HAP-1 (cell line): ENCODE measurements around the gene IL18.
"Not testable (repeated sequence)": the region's sequence is repeated elsewhere in the genome, so short reads cannot be mapped to it uniquely, and the experiment has no call there.

Experiments
- DNase-seq, 2 experiments: peaks; one replicate each; pipeline ENCODE4 v3.0.0-alpha.2; 2016 to 2020; ENCODE audit warnings: low spot score in 2 of 2
- H3K27me3 ChIP-seq: fragments of 250-450 bp; sonication (Bioruptor Pico); 2 replicates; pipeline ENCODE4 v1.5.1; 2020; ENCODE audit warnings: low read depth, mild to moderate bottlenecking, moderate library complexity
- H3K36me3 ChIP-seq: fragments of 250-450 bp; sonication (Bioruptor Pico); replicated peaks from 2 replicates; pipeline ENCODE4 v1.5.1; 2020; ENCODE audit warnings: mild to moderate bottlenecking
- H3K4me1 ChIP-seq: fragments of 250-450 bp; sonication (Bioruptor Pico); 2 replicates; pipeline ENCODE4 v1.5.1; 2020; ENCODE audit warnings: mild to moderate bottlenecking
- H3K4me3 ChIP-seq: fragments of 250-450 bp; sonication (Bioruptor Pico); 2 replicates; pipeline ENCODE4 v1.5.1; 2020; ENCODE audit warnings: mild to moderate bottlenecking, moderate library complexity
- H3K9me3 ChIP-seq: fragments of 250-450 bp; sonication (Bioruptor Pico); 2 replicates; pipeline ENCODE4 v1.5.1; 2020; ENCODE audit warnings: mild to moderate bottlenecking, moderate library complexity
- in situ Hi-C: fragments of 300-500 bp; cut with MboI; formaldehyde crosslinking; loops from 3 replicates; pipeline ENCODE4 v1.14.3; 2020; ENCODE audit warnings: low sequenced_read_pairs, inconsistent platforms, mixed read lengths

Gene IL18

DNA sequence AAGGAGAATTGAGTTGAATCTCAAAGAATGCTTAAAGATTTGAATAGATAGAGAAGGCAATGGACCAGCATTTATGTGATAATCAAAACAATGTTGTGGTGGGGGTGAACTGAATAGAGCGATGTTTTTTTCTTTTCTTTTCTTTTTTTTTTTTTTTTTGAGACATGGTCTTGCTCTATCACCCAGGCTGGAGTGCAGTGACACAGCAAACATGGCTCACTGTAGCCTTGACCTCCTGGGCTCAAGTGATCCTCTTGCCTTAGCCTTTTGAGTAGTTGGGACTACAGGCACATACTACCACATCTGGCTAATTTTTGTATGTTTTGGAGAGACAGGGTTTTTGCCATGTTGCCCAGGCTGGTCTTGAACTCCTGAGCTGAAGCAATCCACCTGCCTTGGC lies 1.7 kb downstream of the IL18 start:
- in situ Hi-C loops, H3K27me3 ChIP-seq, H3K4me1 ChIP-seq, DNase-seq, H3K4me3 ChIP-seq, H3K9me3 ChIP-seq, H3K36me3 ChIP-seq: not testable (repeated sequence)

DNA sequence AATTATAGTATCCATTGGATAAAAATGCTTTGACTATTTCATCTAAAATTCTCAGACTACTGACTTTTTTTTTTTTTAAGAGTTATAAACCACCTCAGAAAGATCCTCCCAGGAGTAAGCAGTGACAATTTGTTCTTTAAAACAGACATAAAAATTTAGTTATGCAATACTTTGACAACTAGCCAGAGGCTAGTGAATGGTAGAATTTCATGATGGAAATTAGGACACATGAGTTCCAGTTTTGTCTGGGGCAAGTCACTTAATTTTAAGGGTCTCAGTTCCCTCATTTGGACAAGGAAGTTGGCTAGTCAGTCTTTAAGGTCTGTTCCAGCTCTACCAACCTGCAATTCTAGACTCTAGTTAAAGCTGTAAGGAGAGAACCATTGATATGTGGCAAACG lies 2.9 kb downstream of the IL18 start:
- Histone ChIP-seq H3K4me3 (no peak overlapping the region), H3K4me1 (peaks cover 8% of the 10 kb centered on the region), H3K27me3 (no peaks in the 10 kb centered on the region), H3K36me3 (no peaks in the 10 kb centered on the region), H3K9me3 (no peaks in the 10 kb centered on the region)
- no peak for DNase-seq
- in situ Hi-C loops, result no loop called here

DNA sequence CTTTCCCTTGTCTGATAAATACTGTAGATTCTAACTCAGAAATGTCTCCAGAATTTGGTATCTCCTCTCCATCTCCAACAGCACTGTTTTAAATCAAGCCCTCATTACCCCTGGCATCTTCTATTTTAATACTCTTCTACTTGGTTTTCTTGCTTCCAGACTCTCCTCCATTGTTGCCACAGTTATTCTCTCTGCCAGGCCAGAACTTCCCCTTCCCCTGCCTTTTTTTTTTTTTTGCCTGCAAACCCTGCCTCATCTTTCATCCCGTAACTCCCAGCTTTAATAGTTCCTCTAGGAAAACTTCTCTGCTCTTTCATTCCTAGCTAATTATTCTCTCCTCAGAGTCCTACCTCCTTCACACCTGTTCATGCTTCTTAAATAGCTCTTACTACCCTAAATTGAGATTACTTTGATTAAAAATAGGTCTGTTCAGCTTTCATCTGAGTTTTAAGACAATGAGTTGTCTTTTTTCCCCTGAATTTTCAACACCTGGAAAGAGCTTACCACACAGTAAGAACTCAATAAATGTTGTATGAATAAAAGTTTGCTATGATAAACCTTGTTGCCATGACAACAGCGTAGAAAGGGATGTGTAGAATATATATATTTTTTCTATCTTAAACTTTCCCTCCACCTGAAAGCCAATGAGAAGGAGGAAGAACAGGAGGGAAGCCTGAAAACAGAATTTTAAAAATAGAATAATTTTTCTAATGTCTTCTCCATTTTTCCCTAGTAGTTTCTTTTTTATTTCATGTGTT lies 3.6 kb downstream of the IL18 start:
- Histone ChIP-seq H3K27me3 (no peaks in the 10 kb centered on the region), H3K36me3 (no peaks in the 10 kb centered on the region), H3K9me3 (no peaks in the 10 kb centered on the region), H3K4me3 (no peak overlapping the region), H3K4me1 (peaks cover 8% of the 10 kb centered on the region)
- in situ Hi-C loops, result no loop called here
- DNase-seq, result no peak

DNA sequence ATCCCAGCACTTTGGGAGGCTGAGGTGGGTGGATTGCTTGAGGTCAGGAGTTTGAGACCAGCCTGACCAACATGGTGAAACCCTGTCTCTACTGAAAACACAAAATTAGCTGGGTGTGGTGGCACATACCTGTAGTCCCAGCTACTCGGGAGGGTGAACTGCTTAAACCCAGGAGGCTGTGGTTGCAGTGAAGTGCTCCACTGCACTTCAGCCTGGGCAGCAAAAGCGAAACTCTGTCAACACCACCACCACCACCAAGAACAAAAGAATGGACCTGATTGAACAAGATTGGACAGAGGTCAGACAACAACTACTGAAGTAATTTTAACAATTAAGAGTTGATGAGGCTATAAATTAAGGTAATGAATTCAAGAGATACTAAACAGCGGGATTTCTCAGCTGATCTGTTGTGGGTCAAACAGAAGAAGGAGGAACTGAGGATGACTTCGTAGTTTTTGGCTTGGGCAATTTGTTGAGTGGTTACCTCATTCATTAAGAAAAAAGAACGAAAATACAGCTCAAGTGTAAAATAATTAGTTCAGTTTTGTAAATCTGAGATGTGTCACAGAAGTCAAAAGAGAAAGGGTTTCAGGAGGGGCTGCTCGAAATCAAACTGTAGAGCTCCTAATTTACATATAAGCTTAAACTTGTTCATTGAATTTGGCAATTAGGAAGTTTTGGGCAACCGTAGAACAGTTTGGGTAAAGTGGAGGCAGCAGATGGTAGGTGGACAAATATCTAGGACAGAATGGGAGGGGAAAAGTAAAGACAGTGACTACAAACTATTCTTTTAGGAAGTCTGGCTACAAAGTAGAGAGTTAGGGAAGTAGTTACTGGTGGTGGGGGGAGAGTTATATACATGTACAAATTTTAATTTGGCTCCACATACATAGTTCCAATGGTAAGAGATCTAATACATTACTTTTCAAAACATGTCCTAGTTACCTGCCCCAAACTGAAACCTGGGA lies 4.5 kb downstream of the IL18 start:
- Histone ChIP-seq H3K9me3 (no peaks in the 10 kb centered on the region), H3K4me3 (no peak overlapping the region), H3K4me1 (peaks cover 8% of the 10 kb centered on the region), H3K36me3 (no peaks in the 10 kb centered on the region), H3K27me3 (no peaks in the 10 kb centered on the region)
- no peak for DNase-seq
- in situ Hi-C loops, result no loop called here

DNA sequence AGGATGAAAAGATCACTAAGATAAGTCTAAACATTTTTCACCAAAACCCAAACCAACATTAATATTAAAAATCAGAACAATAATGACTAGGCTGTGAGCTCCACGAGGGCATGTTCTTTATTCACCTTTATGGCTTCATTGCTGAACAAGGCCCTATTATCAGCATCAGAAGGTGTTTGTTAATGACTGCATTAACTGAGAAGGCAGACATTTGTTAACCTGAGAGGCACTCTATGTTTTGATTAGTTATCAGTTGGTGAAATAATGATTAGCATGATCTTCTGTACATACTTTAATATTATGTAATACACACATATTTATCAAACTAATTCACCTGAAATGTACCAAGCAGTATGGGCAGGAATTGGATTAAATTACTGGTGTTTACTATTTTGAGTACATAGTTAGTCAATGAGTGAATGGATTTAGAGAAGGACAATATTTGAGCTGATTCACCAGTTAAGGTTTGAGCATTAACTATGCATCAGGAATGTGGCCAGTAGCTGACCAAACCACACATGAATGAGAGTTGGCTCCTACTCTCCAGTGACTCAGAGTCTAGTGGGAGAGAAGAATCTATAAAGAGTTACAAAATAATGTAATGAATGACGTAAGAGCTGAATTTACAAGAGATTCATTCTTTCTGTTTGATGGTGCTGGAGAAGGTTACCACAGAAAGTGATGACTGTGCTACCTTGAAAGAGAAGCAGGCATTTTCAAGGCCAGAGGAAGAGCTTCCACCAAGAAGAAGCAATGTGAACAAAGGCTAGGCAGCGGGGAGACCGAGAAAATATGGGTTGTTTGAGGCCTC lies 6.7 kb downstream of the IL18 start:
- H3K27me3 ChIP-seq, result no peaks in the 10 kb centered on the region
- in situ Hi-C loops, result no loop called here
- H3K4me1 ChIP-seq, result peaks cover 8% of the 10 kb centered on the region
- no peak for DNase-seq
- H3K4me3 ChIP-seq, result no peak overlapping the region
- no peaks in the 10 kb centered on the region for H3K9me3 ChIP-seq
- H3K36me3 ChIP-seq, result no peaks in the 10 kb centered on the region

DNA sequence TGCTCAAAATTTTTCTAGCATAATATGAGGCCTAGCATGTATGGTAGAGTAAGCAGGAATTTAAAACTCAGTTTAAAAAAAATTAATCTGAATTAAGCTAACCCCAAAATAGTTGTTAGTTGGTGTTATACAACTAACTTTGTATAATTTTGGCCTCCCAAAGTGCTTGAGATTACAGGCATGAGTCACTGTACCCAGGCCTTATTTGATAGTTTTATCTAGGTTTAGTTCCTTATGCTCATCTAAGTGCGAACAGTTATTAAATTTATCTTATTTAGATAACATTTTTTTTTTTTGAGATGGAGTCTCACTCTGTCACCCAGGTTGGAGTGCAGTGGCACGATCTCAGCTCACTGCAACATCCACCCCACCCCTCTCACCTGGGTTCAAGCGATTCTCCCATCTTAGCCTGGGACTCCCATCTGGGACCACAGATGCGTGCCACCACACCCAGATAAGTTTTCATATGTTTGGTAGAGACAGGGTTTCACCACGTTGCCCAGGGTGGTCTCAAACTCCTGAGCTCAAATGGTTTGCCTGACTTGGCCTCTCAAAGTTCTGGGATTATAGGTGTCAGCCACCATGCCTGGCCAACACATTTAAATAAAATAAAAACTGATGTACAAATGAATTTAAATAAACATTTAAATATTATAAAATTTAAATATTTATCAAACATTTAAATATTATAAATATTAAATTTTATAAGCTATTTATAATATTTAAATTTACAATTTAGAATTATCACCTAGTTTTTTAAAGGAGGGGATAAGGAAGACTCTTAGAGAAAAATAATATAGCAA lies 7.5 kb downstream of the IL18 start:
- in situ Hi-C loops, result no loop called here

DNA sequence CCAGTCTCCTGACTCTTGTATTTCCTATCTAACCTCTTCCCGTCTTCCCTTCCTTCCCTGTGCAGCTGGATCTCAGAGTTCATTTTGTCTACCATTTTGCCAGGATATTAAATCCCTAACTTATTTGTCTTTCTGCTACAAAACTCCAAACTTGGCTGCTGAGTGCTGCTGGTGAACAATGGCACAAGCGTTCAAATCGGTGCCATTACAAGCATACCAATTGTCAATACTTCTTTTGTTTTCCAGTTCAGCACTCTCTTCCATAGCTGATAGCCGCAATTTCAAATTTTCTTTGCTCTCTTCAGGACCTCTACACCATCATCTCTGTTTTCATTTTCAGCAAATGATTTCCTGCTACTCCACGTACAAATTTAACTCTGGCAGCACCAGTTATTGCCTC lies 13.4 kb downstream of the IL18 start:
- Histone ChIP-seq H3K9me3 (no peaks in the 10 kb centered on the region), H3K36me3 (no peaks in the 10 kb centered on the region), H3K4me3 (no peak overlapping the region), H3K4me1 (no peaks in the 10 kb centered on the region), H3K27me3 (no peaks in the 10 kb centered on the region; the same call in 1 of the 2 replicates)
- no peak for DNase-seq
- in situ Hi-C loops, result no loop called here

More for the DNA sequence above, 7.5 kb downstream of the IL18 start:
- DNase-seq, result no peak
- Histone ChIP-seq H3K4me3 (no peak overlapping the region), H3K36me3 (no peaks in the 10 kb centered on the region), H3K4me1 (peaks cover 8% of the 10 kb centered on the region), H3K27me3 (no peaks in the 10 kb centered on the region), H3K9me3 (no peaks in the 10 kb centered on the region)

DNA sequence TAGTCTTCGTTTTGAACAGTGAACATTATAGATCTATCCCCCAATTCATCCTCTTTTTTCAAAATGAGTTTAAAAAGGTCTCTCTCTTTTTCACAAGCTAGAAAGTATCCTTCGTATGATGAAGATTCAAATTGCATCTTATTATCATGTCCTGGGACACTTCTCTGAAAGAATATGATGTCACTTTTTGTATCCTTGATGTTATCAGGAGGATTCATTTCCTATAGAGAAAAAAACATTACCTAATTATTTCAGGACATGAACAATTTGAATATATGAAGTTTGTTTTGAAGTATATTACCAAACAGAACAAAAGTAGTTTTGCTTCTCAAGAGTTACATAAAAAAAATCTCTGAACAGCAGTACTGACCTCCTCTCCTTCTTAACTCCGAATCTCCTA lies 20.3 kb downstream of the IL18 start:
- no peaks in the 10 kb centered on the region for H3K27me3 ChIP-seq
- no peaks in the 10 kb centered on the region for H3K9me3 ChIP-seq
- no peak overlapping the region for H3K4me3 ChIP-seq
- in situ Hi-C loops, result no loop called here
- H3K4me1 ChIP-seq, result no peaks in the 10 kb centered on the region
- no peaks in the 10 kb centered on the region for H3K36me3 ChIP-seq
- DNase-seq, result no peak

DNA sequence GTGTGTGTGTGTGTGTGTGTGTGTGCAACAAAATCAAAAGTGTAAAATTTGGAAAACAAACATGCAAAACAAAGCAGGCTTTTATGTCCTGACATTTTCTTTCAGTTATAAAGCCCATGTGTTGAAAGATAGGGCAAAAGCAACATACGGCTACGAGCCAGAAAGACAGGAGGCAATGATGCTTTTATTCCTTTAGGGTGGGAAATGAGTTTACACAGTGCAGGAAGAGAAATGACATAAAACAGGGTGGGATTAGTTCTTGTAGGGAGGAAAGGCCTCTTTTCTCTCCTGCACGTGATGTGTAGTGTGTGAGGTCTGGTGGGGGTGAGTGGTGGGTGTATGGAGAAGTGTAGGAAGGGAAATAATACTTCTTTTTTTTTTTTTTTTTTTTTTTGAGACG lies 29.4 kb downstream of the IL18 start:
- H3K9me3 ChIP-seq, result no peaks in the 10 kb centered on the region
- no peaks in the 10 kb centered on the region for H3K27me3 ChIP-seq
- no peak overlapping the region for H3K4me3 ChIP-seq
- H3K36me3 ChIP-seq, result no peaks in the 10 kb centered on the region
- in situ Hi-C loops, result no loop called here
- DNase-seq, result no peak
- peaks cover 5% of the 10 kb centered on the region; the same call in 1 of the 2 replicates for H3K4me1 ChIP-seq

DNA sequence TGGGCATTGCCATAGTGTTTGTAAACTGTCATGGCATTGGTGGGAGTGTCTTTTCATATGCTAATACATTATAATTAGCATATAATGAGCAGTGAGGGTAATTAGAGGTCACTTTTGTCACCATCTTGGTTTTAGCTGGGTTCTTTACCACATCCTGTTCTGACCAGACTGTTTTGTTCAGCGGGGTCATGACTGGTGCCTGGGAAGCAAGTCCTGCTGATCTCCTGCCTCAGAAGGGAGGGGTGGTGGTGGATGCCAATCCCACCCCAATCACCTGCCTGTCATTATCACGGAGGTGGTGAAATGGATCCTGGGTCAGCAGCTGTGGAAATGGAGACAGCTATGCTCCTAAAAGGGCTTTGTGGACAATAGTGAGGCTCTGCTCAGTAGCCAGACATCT lies 31.2 kb downstream of the IL18 start:
- no peak for DNase-seq
- Histone ChIP-seq H3K4me3 (no peak overlapping the region), H3K4me1 (peaks cover 5% of the 10 kb centered on the region; the same call in 1 of the 2 replicates), H3K27me3 (no peaks in the 10 kb centered on the region), H3K36me3 (no peaks in the 10 kb centered on the region), H3K9me3 (no peaks in the 10 kb centered on the region)
- in situ Hi-C loops, result no loop called here

DNA sequence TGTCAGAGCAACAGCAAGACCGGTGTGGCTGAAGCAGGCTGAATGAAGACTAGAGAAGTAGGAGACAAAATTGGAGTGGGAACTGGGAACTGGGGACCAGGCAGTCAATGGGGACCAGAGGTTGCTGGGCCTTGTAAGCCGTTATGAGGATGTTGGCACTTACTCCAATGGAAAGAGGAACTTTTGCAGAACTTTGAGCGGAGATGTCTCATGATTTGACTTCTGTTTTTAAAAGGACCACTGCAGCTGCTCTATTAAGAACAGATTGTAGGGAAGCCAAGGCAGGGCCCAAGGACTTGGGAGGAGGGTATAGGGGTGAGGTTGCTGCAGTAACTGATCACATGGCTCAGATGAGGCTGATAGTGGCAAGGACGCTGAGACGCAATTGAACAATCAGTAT lies 34.2 kb downstream of the IL18 start:
- no peak for DNase-seq
- no peak overlapping the region for H3K4me3 ChIP-seq
- no peaks in the 10 kb centered on the region for H3K9me3 ChIP-seq
- H3K36me3 ChIP-seq, result no peaks in the 10 kb centered on the region
- H3K4me1 ChIP-seq, result peaks cover 5% of the 10 kb centered on the region; the same call in 1 of the 2 replicates
- no peaks in the 10 kb centered on the region for H3K27me3 ChIP-seq
- in situ Hi-C loops, result no loop called here

DNA sequence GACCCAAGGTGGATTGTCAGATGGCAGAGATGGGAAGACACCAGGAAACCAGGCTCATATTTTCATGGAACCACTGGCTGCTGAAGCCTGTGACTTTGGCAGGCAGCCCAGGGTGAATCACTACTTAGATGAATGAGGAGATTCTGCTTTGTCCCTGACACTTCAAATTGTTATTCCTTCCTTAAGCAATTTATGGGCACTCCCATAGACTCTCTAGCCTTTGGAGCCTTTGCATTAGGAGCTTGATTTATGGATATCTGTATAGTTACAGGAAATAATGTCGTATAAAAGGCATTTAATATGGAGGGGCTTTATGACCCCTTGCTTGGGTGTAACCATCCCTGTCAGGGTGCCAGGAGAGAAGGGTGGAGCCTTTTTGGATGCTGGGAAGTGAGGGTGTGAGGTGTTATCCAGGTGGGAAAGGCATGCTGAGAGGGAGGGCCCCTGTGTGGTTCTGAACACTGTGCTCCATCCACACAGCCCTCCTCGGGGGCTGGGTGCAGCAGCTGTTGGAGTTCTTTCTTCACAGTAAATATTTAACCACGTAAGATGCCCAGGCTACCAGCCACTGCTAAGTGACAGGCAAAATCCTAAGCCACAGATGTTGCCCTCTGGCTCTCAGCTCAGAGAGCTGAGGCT lies 35.3 kb downstream of the IL18 start:
- Histone ChIP-seq H3K9me3 (no peaks in the 10 kb centered on the region), H3K4me3 (no peak overlapping the region), H3K27me3 (no peaks in the 10 kb centered on the region), H3K4me1 (peaks cover 5% of the 10 kb centered on the region; the same call in 1 of the 2 replicates), H3K36me3 (no peaks in the 10 kb centered on the region)
- peak; percentile 17 to 50 for DNase-seq
- in situ Hi-C loops, result no loop called here
